ENCODE data around the gene ERI3. TPM values are rescaled to one million over a fixed set of nuclear protein-coding genes. Genes with fewer than 3 reads are reported as not detected.
A peak's percentile ranks its signal among the peaks of the same experiment; 100 is the strongest.
"Not testable (repeated sequence)": the region's sequence is repeated elsewhere in the genome, so short reads cannot be mapped to it uniquely, and the experiment has no call there.

The ERI3 gene
- total RNA-seq, 1 donor, result 47.9 TPM

GRCh38 chr1:44217809-44218410 is 137.1 kb downstream of the ERI3 start:
- DNase-seq (ENCODE audit: low read depth), result peak; percentile 68
- peak; percentile 93 for TF ChIP-seq CTCF (IDR thresholded peaks at IDR 0.05; ENCODE audit: insufficient read depth, low read depth, low read length)

GRCh38 chr1:44213222-44214112 is 141.6 kb downstream of the ERI3 start, which contains the start of gene DMAP1:
TSS of gene DMAP1 (plus strand) at chr1:44213471. CDS start at chr1:44213754, 283 bp downstream.
- peak; percentile 84 for DNase-seq (ENCODE audit: low read depth)

More at GRCh38 chr1:44217809-44218410, 137.1 kb downstream of the ERI3 start:
- H3K4me3 ChIP-seq (ENCODE audit: low read depth, low read length), result no peak overlapping the region

GRCh38 chr1:44212355-44213221 is 142.5 kb downstream of the ERI3 start:
- no peak for DNase-seq (ENCODE audit: low read depth)
- H3K4me3 ChIP-seq (ENCODE audit: low read depth, low read length), result peak overlapping the region; percentile 97
- no peak for TF ChIP-seq CTCF (IDR thresholded peaks at IDR 0.05; ENCODE audit: insufficient read depth, low read depth, low read length)

More at GRCh38 chr1:44213222-44214112, 141.6 kb downstream of the ERI3 start, which contains the start of gene DMAP1:
- H3K4me3 ChIP-seq (ENCODE audit: low read depth, low read length), result peak within 1 kb of the TSS; percentile 97
- no peak for TF ChIP-seq CTCF (IDR thresholded peaks at IDR 0.05; ENCODE audit: insufficient read depth, low read depth, low read length)

GRCh38 chr1:44210595-44210994 is 144.5 kb downstream of the ERI3 start:
- no peak for DNase-seq (ENCODE audit: low read depth)
- no peak for TF ChIP-seq CTCF (IDR thresholded peaks at IDR 0.05; ENCODE audit: insufficient read depth, low read depth, low read length)
- no peak overlapping the region for H3K4me3 ChIP-seq (ENCODE audit: low read depth, low read length)

GRCh38 chr1:44208226-44208625 is 146.8 kb downstream of the ERI3 start:
- H3K4me3 ChIP-seq (ENCODE audit: low read depth, low read length), result no peak overlapping the region
- no peak for TF ChIP-seq CTCF (IDR thresholded peaks at IDR 0.05; ENCODE audit: insufficient read depth, low read depth, low read length)
- DNase-seq (ENCODE audit: low read depth), result no peak

GRCh38 chr1:44206545-44206944 is 148.5 kb downstream of the ERI3 start:
- H3K4me3 ChIP-seq (ENCODE audit: low read depth, low read length); DNase-seq (ENCODE audit: low read depth): not testable (repeated sequence)
